GM18499 (cell line): ENCODE measurements around the gene PRICKLE4.

Experiments
- ATAC-seq: cut with Tn5 transposase; IDR thresholded peaks from one replicate; pipeline ENCODE4 v1.9.1; 2021; ENCODE audit warnings: moderate number of reproducible peaks; ENCODE audit not compliant: insufficient read depth, unreplicated experiment

The PRICKLE4 gene

GRCh38 chr6:41770381-41771057 is 10.1 kb upstream of the PRICKLE4 start:
- no peak for ATAC-seq

- no peak for ATAC-seq
Measured at GRCh38 chr6:41771058-41771983, 9.3 kb upstream of the PRICKLE4 start.

DNA sequence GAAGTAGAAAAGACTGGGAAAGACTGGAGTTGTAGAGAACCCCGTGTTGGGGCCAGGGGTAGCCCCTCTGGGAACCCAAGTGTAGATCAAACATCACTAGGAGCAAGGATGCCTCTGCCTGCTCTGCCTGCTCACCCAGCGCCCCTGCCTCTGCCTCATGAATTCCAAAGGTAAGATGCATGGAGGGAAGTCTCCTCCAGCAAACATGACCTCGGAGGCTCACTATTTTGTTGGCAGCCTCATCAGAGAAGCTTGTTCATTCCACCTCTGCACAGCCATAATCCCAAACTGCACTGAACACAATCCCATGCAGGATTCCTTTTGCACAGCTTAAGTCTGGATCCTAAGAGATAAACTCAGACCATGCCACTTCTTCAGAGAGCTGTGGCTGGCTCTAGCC is 5.7 kb upstream of the PRICKLE4 start:
- ATAC-seq: no peak

DNA sequence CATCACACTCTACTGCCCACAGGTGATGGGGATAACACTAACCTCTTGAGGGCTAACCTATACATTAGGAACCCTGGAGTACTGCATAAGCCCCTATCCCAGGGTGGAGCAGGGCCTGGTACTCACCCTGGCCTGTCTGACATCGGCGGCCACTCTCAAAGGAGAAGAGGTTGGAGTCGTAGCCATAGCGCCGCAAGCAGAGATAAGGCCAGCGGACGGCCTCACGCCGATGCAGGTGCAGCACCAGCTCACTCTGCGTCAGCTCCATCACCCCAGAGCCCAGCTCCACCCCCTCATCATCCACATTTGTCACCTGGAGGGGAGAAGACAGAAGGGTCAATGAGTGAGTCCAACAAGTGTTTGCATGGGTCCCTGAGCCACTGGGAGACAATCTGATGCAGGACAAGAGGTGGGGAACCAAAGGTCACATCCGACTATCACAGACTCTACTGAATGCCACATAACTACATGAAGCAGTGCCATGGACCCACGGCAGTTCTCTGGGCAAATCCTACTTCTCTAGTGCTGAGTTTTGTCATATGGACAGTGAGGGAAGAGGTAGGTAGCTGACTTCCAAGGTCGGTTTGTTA is 5.2 kb upstream of the PRICKLE4 start:
- ATAC-seq: no peak

DNA sequence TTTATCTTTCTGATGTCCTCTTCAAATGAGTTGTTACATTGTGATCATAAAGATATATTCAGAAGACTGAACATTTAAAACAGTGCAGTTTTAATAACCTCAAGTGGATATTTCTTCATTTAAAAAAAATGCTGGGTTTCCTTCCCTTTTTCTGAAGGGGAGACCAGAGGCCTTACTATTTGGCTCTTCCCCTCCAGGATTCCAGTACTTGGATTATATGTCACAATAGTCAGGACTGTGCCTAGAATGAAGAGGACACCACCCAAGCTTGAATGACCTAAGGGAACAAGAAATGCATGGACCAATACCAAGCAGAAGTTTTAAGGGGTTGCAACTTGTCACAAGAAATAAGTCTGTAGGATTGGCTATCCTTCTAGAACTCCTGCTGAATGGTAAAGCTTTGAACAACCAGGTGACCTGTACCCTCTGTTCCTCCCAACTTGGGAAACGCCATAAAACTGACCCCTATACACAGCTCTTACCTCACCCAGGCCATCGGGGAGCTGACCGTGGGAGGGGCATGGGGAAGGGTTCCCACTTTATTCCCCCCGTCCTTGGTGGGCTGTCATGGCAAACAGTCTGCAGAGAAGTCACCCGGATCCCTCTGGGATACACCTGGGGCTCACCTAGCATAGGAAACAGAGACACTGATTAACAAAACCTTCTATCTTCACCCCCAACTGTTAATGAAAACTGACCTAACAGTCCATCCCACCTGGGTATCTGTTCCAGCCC is 2.9 kb upstream of the PRICKLE4 start:
- no peak for ATAC-seq

DNA sequence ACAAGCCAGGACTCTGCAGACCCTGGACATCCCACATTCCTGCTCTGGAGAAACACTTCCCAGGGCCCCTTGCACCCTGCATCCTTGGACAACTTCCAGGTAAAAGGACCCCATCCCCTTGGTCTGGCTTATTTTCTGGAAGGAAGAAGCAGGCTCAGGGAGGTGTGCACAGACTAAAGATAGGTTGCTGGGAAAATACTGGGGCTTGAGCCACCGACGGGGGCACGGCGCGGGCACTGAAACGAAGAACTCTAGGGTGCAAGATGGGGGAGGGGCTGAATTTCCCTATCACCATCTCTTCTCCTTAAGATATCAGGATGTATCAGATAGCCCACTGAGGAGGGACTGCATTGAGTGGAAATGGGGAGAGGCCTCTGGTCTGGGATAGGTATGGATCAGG is 1.7 kb upstream of the PRICKLE4 start:
- no peak for ATAC-seq

- no peak for ATAC-seq
Measured at GRCh38 chr6:41779336-41779735, 1.2 kb upstream of the PRICKLE4 start.

DNA sequence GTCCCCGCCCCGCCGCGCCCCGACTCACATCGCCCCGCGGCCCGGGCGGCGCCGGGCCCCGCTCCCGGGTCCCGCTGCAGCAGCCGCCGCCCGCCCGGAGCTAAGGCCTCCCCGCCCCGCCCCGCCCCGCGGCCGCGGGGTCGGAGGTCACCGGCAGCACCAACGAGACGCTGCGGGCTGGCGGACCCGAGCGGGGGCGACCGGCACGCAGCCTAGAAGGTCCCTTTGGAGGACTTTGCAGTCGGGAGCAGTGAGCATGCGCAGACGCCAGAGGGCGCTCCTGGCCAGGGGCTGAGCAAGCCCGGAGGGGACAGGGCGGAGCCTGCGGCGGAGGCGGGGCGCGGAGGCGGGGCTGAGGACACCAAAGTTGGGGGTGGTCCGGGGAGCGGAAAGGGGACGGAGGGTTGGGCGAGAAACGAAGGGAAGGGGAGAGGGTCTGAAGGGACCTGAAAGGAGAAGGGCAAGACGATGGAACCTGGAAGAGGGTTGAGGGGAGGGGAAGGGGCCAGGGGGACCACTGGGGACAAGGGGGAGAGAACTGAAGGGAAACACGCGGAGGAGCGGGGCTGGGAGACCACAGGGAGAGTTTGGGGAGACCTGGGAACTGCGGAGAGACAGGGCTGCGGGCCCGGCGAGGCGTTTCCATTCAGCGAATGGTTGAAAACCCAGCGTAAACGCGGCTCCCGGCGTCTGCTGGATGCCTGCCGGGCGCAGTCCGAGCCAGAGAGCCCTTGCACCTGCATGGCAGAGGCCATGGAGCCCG is 613 bp upstream of the PRICKLE4 start, which contains the start of gene FRS3:
TSS of gene FRS3 (minus strand) at position 113 of the 763 bp plus-strand sequence. CDS start 2,913 bp downstream, outside the sequence.
- ATAC-seq: peak; percentile 74

GRCh38 chr6:41781366-41781730 is 766 bp downstream of the PRICKLE4 start:
- no peak for ATAC-seq

- ATAC-seq: no peak
Measured at GRCh38 chr6:41783106-41783780, 2.7 kb downstream of the PRICKLE4 start.

DNA sequence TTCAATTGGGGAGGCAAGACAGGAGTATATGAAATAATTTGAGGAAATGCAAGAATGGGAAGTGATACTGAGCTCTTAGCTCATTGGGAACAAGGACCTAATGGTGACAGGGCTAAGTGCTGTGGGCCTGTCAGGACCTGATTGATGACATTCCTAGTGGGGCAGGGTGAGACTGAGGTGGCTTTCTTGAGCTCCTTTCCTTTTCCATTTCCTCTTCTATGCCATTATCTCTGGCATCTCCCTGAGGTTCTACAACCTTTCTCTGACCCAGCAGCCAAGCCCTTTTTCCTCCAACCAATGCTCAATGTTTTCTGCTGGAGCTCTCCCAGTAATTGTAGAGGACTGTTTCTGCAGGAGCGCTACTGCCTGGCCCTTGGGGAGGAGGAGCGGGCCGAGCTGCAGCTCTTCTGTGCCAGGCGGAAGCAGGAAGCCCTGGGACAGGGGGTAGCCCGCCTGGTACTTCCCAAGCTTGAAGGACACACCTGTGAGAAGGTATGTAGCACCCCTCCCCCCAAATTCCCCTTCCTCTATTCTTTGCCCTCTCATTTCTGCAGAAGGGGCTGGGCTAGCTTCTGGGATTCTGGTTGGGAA is 4.1 kb downstream of the PRICKLE4 start:
- ATAC-seq: no peak

GRCh38 chr6:41785254-41785653 is 4.7 kb downstream of the PRICKLE4 start:
- no peak for ATAC-seq

DNA sequence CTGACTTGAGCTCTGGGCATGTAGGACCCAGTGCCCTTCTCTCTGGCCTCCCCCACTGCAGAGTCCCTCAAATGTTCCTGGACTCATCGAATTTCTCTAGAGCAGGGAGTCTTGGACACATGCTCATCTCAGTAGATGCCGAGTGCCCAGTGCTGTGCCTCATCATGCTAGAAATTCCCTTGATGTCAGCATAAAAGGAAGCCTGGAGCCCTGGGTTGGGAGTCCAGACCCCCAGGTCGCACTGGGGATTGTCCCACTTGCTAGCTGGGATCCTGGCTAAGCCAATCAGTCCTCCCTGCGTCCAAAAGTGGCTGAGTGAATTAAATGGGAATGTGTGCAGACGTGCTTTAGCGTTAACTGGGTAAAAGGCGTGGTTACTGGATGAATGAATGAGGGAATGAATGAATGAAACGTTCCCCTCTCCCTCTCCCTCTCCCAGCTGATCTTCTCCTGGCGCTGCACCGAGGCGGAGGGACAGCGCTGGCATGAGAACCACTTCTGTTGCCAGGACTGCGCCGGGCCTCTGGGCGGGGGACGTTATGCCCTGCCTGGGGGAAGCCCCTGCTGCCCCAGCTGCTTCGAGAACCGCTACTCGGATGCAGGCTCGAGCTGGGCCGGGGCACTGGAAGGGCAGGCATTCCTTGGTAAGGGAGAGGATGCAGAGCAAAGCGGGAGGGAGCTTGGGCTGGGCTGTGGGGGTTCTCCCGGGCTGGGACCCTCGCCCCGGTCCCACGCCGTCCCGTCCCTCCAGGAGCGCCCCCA is 5.3 kb downstream of the PRICKLE4 start:
- no peak for ATAC-seq

- no peak for ATAC-seq
Measured at GRCh38 chr6:41786451-41787218, 6.1 kb downstream of the PRICKLE4 start.

DNA sequence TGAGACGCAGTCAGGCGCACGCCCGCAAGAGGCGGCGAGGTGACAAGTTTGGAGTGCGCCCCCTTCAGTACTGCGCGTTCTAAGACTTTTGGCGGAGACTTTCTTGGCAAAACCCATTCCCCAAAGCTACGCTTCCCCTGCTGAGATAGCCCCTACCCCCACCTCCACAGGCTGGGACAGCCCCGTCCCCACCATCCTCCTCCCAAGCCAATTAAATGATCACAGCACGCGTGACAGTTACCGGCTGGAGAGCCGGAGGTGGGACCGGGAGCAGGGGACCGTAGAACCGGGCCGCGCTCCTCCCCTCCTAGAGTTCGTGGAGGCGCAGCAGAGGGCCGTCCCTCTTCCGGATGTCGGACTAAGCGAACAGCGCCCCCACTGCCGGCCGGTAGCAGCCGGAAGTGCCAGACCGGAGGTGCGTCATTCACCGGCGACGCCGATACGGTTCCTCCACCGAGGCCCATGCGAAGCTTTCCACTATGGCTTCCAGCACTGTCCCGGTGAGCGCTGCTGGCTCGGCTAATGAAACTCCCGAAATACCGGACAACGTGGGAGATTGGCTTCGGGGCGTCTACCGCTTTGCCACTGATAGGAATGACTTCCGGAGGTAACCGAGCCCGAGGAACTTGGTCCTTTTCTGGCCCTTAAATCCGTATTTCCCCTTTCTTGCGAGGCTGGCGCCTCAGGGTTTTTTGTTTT is 6.8 kb downstream of the PRICKLE4 start, which contains the start of gene TOMM6:
TSS of gene TOMM6 (plus strand) at position 476 of the 699 bp plus-strand sequence. CDS start at position 480, 4 bp downstream.
- peak; percentile 58 for ATAC-seq

DNA sequence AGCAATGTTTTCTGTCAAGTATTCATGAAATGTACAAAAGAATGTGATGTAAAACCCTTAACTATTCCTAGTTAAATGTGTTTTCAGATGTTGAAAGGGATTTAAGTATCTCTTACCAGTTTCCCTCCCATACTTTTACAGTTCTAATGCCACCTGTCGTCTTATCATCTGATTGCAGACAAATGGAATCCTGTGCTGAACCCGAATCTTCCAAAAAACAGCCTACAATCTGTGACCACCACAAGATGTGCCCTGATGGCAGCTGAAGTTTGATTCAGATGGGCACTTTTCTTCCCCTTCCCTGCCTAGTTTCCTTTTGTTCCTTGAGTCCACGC is 8.8 kb downstream of the PRICKLE4 start:
- ATAC-seq: no peak

- no peak for ATAC-seq
Measured at GRCh38 chr6:41790045-41790444, 9.5 kb downstream of the PRICKLE4 start.
